ENCODE results near the gene LAMTOR4. TPM values are rescaled to one million over a fixed set of nuclear protein-coding genes. Genes with fewer than 3 reads are reported as not detected.

The LAMTOR4 gene
- total RNA-seq, 2 experiments from 2014 or later: 164 to 167 TPM

DNA sequence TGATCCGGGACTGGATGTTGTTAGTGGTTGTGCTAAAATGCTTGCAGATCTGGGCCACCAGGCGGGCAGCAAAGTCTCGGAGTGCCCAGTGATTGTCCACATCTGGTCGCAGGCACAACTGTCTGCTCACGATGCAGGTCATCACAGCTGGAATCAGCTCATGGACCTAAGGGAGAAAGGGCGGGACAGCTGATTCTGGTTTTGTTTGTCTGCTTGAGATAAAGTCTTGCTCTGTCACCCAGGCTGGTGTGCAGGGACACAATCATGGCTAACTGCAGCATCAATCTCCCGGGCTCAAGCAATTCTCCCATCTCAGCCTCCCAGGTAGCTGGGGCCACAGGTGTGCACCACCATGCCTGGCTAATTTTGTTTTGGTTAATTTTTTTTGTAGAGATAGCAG is 37.6 kb upstream of the LAMTOR4 start:
- no peaks in the 10 kb centered on the region for H3K9me3 Mint-ChIP-seq
- H3K4me3 Mint-ChIP-seq: no peak overlapping the region
- H3K36me3 Mint-ChIP-seq (ENCODE audit: low read depth): peaks cover 52% of the 10 kb centered on the region
- no peaks in the 10 kb centered on the region for H3K27me3 Mint-ChIP-seq
- no peaks in the 10 kb centered on the region for H3K4me1 Mint-ChIP-seq
- H3K27ac Mint-ChIP-seq: no peak overlapping the region
- ChIA-PET CTCF (interaction anchor here (0.5 to 2.6 kb wide), 2 partner anchors 15 to 22 kb away, joined by 3 to 7 read pairs; no protein-coding TSS in a partner anchor), POLR2A (interaction anchor here (1.4 to 5.3 kb wide), 2 partner anchors 9 to 10 kb away, joined by 3 to 32 read pairs; partner anchors contain the start of genes AP4M1 and MCM7)
- DNase-seq: no peak

DNA sequence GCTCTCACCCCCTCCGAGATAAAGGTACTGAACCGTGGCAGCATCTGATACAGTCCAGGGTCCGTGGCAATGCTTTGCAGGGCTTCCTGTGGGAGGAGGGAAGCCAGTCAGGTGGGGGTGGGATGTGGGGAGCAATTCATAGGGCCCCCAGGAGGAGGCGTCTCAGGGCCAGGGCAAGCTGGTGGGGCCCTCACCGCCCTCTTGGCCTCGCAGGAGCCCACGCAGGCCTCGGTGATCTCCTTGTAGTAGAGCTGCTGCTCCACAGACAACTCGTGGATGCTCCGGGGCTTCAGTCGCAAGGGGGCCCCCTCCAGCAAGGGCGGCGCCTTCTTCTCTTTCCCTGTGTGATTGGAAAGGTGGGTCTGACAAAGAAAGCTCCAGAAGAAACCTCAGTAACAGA is 36.8 kb upstream of the LAMTOR4 start:
- H3K27me3 Mint-ChIP-seq: no peaks in the 10 kb centered on the region
- no peaks in the 10 kb centered on the region for H3K9me3 Mint-ChIP-seq
- ChIA-PET CTCF (interaction anchor here (2.6 kb wide), 1 partner anchor 21 kb away, joined by 7 read pairs; no protein-coding TSS in a partner anchor), POLR2A (interaction anchor here (0.7 to 5.3 kb wide), 3 partner anchors 8 to 17 kb away, joined by 3 to 32 read pairs (median 3); partner anchors contain the start of genes AP4M1 and MCM7)
- no peak overlapping the region for H3K4me3 Mint-ChIP-seq
- H3K4me1 Mint-ChIP-seq: peaks cover 2% of the 10 kb centered on the region
- DNase-seq: no peak
- no peak overlapping the region for H3K27ac Mint-ChIP-seq
- peaks cover 52% of the 10 kb centered on the region for H3K36me3 Mint-ChIP-seq (ENCODE audit: low read depth)

DNA sequence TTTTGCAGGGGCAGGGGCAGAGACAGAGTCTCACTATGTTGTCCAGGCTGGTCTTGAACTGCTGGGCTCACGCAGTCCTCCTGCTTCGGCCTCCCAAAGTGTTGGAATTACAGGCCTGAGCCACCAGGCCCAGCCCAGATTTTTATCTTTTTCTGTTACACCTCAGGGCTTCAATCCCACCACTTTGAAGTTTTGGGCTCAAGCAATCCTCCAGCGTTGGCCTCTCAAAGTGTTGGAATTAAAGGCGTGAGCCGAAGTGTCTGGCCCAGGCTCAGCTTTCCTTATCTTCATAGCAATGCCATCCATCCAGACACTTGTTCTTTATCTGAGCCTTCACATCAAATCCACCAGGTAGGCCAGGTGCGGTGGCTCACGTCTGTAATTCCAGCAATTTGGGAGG is 33.7 kb upstream of the LAMTOR4 start:
- ChIA-PET POLR2A (interaction anchor here (1.3 to 5.3 kb wide), 2 partner anchors 11 to 14 kb away, joined by 6 to 32 read pairs; partner anchors contain the start of genes AP4M1, MBLAC1 and MCM7), CTCF (no interaction called here)
- H3K36me3 Mint-ChIP-seq (ENCODE audit: low read depth): peaks cover 34% of the 10 kb centered on the region
- H3K4me1 Mint-ChIP-seq: peaks cover 13% of the 10 kb centered on the region
- H3K27ac Mint-ChIP-seq: no peak overlapping the region
- H3K4me3 Mint-ChIP-seq: no peak overlapping the region
- DNase-seq: no peak
- no peaks in the 10 kb centered on the region for H3K27me3 Mint-ChIP-seq
- no peaks in the 10 kb centered on the region for H3K9me3 Mint-ChIP-seq

DNA sequence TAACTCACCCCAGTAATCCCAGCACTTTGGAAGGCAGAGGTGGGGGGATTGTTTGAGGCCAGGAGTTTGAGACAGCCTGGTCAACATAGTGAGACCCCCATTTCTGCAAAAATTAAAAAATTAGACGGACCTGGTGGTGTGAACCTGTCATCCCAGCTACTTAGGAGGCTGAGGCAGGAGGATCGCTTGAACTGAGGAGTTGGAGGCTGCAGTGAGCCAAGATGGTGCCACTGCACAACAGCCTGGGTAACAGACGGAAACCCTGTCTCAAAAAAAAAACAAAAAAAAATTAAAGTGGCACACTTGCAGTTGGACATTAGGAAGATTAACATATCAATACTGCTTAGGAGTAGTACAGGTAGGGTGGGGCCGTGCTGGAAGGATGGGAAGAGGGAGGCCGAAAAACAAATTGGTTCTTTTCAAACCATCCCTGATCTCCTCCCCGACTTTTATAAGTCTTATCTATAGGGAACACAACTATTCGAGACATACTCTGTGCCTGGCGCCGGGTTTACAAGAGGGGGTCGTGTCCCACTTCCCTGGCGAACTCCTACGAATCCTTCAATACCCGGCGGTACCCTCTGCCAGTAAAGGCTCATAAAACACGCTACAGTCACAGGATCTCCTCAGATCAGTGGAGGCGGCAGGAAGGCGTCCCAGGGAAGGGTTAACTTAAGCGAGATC is 30.2 kb upstream of the LAMTOR4 start:
- H3K27me3 Mint-ChIP-seq: no peaks in the 10 kb centered on the region
- CTCF ChIA-PET: interaction anchor here (0.7 kb wide), 1 partner anchor 69 kb away, joined by 3 read pairs; no protein-coding TSS in a partner anchor
- H3K27ac Mint-ChIP-seq: peak overlapping the region; percentile 82
- POLR2A ChIA-PET: interaction anchor here (1.4 kb wide), 1 partner anchor 17 kb away, joined by 5 read pairs; the partner anchor contains the start of genes AP4M1 and MCM7
- DNase-seq: no peak
- no peaks in the 10 kb centered on the region for H3K9me3 Mint-ChIP-seq
- H3K4me3 Mint-ChIP-seq: peak overlapping the region; percentile 86
- H3K36me3 Mint-ChIP-seq (ENCODE audit: low read depth): peaks cover 24% of the 10 kb centered on the region
- H3K4me1 Mint-ChIP-seq: peaks cover 29% of the 10 kb centered on the region

DNA sequence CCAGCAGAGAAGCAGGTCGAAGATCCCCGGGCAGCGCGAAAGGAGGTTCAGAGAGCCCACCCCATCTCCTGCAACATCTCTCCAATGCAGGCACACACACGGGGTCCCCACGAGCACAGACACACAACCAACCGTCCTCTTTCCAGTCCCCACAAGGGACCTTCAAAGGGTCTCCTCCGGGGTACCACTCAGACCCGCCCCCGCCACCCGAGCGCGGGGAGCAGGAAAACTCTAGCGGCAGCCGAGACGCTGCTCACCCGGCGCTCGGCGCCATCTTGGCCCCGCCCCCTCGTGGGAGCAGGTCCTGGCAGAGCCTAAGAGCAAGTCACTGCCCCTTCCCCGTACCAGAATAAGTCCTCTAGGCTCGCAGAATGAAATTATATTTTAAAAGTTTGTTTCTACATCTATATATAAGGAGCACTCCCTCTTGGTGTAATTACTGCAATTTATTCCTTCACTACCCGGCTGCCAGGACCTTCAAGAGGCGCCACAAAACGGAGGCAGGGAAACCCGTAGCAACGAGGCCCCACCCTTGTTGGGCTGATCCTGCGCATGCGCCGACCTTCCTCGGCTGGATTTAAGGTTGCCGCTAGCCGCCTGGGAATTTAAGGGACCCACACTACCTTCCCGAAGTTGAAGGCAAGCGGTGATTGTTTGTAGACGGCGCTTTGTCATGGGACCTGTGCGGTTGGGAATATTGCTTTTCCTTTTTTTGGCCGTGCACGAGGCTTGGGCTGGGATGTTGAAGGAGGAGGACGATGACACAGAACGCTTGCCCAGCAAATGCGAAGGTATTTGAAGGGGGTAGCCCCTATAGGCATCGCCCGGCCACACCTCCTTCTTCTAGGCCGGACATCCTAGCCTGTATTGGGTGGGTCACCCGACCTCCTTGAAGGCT is 29.4 kb upstream of the LAMTOR4 start, which contains the start of the genes CNPY4 and TAF6:
Gene CNPY4 (plus strand): TSS at position 563 of the 898 bp plus-strand sequence. CDS start 111 bp downstream, at position 674.
Gene TAF6 (minus strand): TSS at position 287 of the 898 bp plus-strand sequence. CDS start 5,149 bp downstream, outside the sequence.
- no peaks in the 10 kb centered on the region for H3K27me3 Mint-ChIP-seq
- peak within 1 kb of the TSS; percentile 86 for H3K4me3 Mint-ChIP-seq
- peak within 1 kb of the TSS; percentile 82 for H3K27ac Mint-ChIP-seq
- peaks cover 25% of the 10 kb centered on the region for H3K36me3 Mint-ChIP-seq (ENCODE audit: low read depth)
- DNase-seq: peak; percentile 94
- ChIA-PET POLR2A (interaction anchor here (1.0 to 2.2 kb wide), 10 partner anchors 8 to 309 kb away, joined by 3 to 56 read pairs (median 4); partner anchors contain the start of genes AP4M1, LAMTOR4, MCM7 and ZCWPW1), CTCF (interaction anchor here (1.6 to 2.4 kb wide), 2 partner anchors 11 to 18 kb away, joined by 11 to 15 read pairs; partner anchors contain the start of genes AP4M1 and MCM7)
- H3K9me3 Mint-ChIP-seq: no peaks in the 10 kb centered on the region
- peaks cover 31% of the 10 kb centered on the region for H3K4me1 Mint-ChIP-seq

DNA sequence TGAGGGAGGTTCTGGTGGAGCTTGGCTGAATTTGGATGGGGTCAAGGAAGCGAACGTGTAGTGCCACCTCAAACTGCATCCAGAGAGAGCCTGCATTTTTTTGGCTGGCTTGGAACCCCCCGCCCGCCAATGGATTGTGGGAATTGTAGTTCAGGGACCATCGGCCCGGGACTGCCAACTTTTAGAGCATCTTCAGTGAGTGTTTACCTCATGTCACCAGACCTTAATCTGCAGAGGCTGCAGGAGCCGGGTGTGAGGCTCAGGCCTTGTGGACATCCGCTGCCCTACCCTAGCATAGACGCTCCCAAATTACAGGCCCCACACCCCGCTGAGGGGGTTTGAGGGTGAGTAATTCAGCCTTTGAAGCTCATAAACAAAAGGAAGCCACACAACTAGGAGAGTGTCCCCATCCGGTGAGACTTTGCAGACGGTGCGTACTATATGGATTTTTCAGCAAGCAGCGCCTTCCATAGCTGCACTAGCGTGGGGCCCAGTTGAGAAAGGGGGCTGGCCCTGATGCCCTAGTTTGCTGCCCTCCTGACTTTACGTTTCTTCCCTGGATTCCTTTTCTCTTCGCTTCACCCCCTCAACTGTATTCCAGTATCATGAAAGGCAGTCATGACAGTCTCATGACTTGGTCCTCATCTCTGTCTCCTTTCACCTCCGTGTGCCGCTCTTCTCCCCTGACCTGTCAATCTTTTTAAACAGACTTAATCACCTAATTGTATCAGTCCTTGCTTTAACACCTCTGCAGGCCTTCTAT is 28.6 kb upstream of the LAMTOR4 start:
- H3K27me3 Mint-ChIP-seq: no peaks in the 10 kb centered on the region

DNA sequence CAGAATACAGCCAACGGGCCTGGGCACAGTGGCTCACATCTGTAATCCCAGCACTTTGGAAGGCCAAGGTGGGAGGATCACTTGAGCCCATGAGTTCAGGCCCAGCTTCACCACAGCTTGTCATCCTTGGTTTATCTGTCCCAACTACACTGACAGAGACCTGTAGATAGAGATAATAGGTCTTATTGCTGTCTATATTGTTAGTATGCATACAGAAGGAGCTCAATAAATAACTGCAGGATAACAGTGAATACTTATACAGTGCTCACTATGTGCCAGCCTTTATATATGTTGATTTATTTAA is 28.0 kb upstream of the LAMTOR4 start:
- peak overlapping the region; percentile 82 for H3K27ac Mint-ChIP-seq
- H3K4me1 Mint-ChIP-seq: peaks cover 44% of the 10 kb centered on the region
- peaks cover 37% of the 10 kb centered on the region for H3K36me3 Mint-ChIP-seq (ENCODE audit: low read depth)
- H3K4me3 Mint-ChIP-seq: peak overlapping the region; percentile 86
- no peak for DNase-seq
- CTCF ChIA-PET: interaction anchor here (0.6 to 2.4 kb wide), 3 partner anchors 9 to 19 kb away, joined by 3 to 15 read pairs (median 11); partner anchors contain the start of genes AP4M1 and MCM7
- POLR2A ChIA-PET: interaction anchor here (0.6 to 2.2 kb wide), 11 partner anchors 8 to 754 kb away, joined by 3 to 56 read pairs (median 4); partner anchors contain the start of genes AP4M1, LAMTOR4, MCM7 and SRRT
- no peaks in the 10 kb centered on the region for H3K9me3 Mint-ChIP-seq
- no peaks in the 10 kb centered on the region for H3K27me3 Mint-ChIP-seq

More for the DNA sequence above, 28.6 kb upstream of the LAMTOR4 start:
- peak overlapping the region; percentile 82 for H3K27ac Mint-ChIP-seq
- H3K4me3 Mint-ChIP-seq: peak overlapping the region; percentile 86
- POLR2A ChIA-PET: interaction anchor here (0.6 to 2.2 kb wide), 12 partner anchors 9 to 754 kb away, joined by 3 to 56 read pairs (median 4); partner anchors contain the start of genes AP4M1, LAMTOR4, MCM7 and SRRT
- peaks cover 39% of the 10 kb centered on the region for H3K4me1 Mint-ChIP-seq
- CTCF ChIA-PET: interaction anchor here (0.6 to 2.4 kb wide), 3 partner anchors 10 to 18 kb away, joined by 3 to 15 read pairs (median 11); partner anchors contain the start of genes AP4M1 and MCM7
- DNase-seq: peak; percentile 80
- peaks cover 33% of the 10 kb centered on the region for H3K36me3 Mint-ChIP-seq (ENCODE audit: low read depth)
- no peaks in the 10 kb centered on the region for H3K9me3 Mint-ChIP-seq

DNA sequence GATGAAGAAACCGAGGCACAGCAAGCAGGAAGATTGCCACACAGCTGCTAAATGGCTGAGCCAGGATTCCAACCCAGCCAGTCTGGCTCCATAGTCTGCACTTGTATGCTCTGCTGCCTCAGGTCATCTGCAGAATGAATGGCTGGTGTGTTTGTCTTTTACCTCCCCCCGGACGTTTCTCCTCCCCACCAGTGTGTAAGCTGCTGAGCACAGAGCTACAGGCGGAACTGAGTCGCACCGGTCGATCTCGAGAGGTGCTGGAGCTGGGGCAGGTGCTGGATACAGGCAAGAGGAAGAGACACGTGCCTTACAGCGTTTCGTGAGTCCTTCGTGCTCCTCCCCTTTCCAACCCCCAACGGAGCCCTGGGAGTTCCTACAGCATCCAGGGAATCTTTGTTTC is 26.7 kb upstream of the LAMTOR4 start:
- Mint-ChIP-seq H3K27ac (no peak overlapping the region), H3K4me3 (no peak overlapping the region), H3K27me3 (no peaks in the 10 kb centered on the region), H3K36me3 (ENCODE audit: low read depth) (peaks cover 36% of the 10 kb centered on the region), H3K9me3 (no peaks in the 10 kb centered on the region), H3K4me1 (peaks cover 45% of the 10 kb centered on the region)
- POLR2A ChIA-PET: interaction anchor here (5.8 kb wide), 1 partner anchor 21 kb away, joined by 81 read pairs; the partner anchor contains the start of genes AP4M1 and MCM7
- DNase-seq: no peak
- CTCF ChIA-PET: no interaction called here

DNA sequence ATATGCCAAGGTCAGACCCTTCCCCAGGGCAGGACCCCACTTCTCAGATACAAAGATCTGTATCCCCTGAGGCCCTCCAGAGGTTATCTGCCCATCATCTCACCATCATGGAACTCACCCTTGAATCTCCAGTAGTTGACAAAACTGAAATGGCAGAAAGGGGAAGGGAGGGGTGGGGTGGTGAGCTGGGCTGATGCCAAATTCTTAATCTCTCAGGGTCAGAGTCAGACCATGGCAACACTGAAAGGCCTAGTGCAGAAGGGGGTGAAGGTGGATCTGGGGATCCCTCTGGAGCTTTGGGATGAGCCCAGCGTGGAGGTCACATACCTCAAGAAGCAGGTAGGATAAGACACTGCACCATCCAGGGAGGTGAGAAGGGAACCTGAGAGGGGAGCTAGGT is 26.1 kb upstream of the LAMTOR4 start:
- Mint-ChIP-seq H3K9me3 (no peaks in the 10 kb centered on the region), H3K27ac (no peak overlapping the region), H3K36me3 (ENCODE audit: low read depth) (peaks cover 36% of the 10 kb centered on the region), H3K4me3 (no peak overlapping the region), H3K4me1 (peaks cover 45% of the 10 kb centered on the region), H3K27me3 (no peaks in the 10 kb centered on the region)
- ChIA-PET POLR2A (interaction anchor here (5.8 kb wide), 1 partner anchor 21 kb away, joined by 81 read pairs; the partner anchor contains the start of genes AP4M1 and MCM7), CTCF (no interaction called here)
- DNase-seq: no peak

DNA sequence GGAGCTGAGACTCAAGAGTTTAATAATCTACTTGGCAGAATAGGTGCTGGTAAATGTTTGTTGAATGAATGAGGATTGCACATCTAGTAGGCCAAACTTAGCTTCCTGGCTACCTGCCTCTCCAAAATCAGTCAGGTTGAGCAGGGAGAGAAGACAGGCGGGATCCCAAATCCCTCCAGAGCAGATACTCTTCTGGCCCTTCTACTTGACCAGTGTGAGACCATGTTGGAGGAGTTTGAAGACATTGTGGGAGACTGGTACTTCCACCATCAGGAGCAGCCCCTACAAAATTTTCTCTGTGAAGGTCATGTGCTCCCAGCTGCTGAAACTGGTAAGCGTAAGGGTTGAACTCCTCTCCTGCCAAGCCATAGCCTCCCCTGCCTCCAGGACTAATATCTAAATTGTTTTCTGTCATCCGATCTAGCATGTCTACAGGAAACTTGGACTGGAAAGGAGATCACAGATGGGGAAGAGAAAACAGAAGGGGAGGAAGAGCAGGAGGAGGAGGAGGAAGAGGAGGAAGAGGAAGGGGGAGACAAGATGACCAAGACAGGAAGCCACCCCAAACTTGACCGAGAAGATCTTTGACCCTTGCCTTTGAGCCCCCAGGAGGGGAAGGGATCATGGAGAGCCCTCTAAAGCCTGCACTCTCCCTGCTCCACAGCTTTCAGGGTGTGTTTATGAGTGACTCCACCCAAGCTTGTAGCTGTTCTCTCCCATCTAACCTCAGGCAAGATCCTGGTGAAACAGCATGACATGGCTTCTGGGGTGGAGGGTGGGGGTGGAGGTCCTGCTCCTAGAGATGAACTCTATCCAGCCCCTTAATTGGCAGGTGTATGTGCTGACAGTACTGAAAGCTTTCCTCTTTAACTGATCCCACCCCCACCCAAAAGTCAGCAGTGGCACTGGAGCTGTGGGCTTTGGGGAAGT is 24.2 kb upstream of the LAMTOR4 start:
- H3K4me3 Mint-ChIP-seq: peak overlapping the region; percentile 17
- H3K27ac Mint-ChIP-seq: peak overlapping the region; percentile 31
- ChIA-PET CTCF (interaction anchor here (0.7 to 2.1 kb wide), 2 partner anchors 24 to 127 kb away, joined by 5 read pairs; partner anchors contain the start of gene LAMTOR4), POLR2A (interaction anchor here (0.9 to 5.8 kb wide), 6 partner anchors 19 to 220 kb away, joined by 3 to 81 read pairs (median 5); partner anchors contain the start of genes AP4M1, MCM7, PVRIG and ZKSCAN1)
- no peak for DNase-seq
- H3K36me3 Mint-ChIP-seq (ENCODE audit: low read depth): peaks cover 32% of the 10 kb centered on the region
- H3K9me3 Mint-ChIP-seq: no peaks in the 10 kb centered on the region
- H3K4me1 Mint-ChIP-seq: peaks cover 42% of the 10 kb centered on the region
- no peaks in the 10 kb centered on the region for H3K27me3 Mint-ChIP-seq
